ENCODE results near the gene TEDC2.

The TEDC2 gene

DNA sequence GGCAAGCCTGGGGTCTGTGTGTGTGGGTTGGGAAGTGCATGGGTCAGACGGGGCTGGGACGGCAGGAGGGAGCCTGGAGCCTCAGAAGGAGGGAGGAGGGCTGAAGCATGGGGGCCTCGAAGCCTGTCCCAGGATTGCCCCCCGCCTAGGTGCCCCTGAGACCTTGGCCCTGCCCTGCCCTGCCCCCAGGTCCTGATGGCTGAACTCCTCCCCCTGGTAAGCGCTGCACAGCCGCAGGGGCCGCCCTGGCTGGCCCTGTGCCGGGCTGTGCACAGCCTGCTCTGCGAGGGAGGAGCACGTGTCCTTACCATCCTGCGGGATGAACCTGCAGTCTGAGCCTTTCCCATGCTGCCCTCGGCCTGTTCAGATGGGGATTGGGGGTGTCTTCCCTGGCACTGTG is 4.4 kb downstream of the TEDC2 start:
- no peak for DNase-seq (ENCODE audit: extremely low read depth in 1 of 2, low read depth in 1 of 2)

GRCh38 chr16:2465653-2466415 is 5.9 kb downstream of the TEDC2 start:
- no peak for DNase-seq (ENCODE audit: extremely low read depth in 1 of 2, low read depth in 1 of 2)

DNA sequence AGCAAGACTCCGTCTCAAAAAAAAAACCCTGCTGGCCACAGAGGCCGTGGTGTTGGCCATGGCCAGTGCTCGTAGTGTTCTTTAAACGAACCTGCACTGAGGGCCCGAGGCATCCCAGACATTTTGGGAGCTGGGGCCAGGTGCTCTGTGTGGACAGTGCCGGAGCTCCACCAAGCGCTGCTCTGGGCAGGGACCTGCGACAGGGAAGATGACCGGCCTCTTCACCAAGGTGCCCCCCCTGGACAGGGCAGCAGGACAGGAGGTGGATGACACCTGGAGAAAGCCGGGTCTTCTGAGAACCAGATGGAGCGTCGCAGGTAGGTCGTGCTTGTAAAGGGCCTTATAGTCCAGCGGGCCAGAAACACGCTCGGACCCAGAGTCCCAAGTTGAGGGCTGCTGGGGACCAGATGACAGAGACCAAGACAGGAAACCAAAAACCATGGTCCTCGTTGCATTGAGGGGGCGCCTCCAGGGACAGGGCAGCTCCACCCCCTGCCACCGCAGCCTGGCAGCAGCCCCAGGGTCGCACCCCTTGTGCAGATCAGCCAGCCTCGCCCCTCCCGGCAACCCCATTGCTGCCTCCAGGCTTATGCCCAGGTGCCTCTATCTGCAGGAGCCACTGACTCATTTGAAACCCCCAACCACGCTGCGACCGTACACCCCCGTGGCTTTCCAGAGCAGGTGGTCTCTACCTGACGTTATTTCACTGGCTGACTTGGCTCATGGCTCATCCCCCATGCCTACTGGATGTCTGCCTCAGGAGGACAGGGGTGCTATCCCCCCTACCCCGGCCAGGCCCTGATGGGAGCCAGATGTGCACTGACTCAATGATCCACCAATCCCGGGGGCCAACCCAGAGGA is 7.0 kb downstream of the TEDC2 start:
- no peak for DNase-seq (ENCODE audit: extremely low read depth in 1 of 2, low read depth in 1 of 2)

DNA sequence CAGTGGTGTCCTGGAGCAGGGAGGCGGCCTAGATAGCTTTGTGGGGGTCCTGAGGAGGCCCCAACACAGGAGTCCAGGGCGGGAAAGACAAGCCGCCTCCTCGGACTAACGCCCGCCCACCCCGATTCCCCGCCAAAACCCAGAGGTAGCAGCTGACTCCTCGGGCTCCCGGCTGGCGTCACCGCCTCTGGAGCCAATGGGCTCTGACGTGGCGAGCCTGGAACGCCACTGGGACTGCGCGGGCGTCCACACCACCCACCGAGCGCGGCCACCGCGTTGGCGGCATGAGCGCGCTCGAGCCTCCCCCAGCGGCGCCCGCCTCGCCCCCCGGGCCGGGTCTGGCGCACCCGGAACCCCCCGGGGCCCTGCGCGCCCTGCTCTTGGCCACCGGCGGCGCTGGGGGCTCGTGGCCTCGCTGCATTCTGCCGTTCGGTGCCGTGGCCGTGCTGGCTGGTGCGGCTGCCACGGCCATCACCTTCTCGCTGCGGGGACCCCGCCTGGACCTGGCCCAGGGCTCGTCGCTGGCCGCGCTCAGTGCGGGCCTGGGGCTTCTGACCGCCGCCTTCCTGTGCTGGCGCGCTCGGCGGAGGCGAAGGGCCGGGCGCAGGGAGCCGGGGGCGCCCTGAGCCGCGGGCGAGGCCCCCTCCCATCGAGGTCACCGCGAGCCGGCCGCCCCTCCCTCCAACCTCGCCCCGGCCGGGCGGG is 7.8 kb downstream of the TEDC2 start:
- DNase-seq (ENCODE audit: extremely low read depth in 1 of 2, low read depth in 1 of 2), result no peak

GRCh38 chr16:2468233-2468724 is 8.4 kb downstream of the TEDC2 start:
- no peak for DNase-seq (ENCODE audit: extremely low read depth in 1 of 2, low read depth in 1 of 2)

- DNase-seq (ENCODE audit: extremely low read depth in 1 of 2, low read depth in 1 of 2), result no peak
These were observed 9.0 kb downstream of the TEDC2 start for GRCh38 chr16:2468725-2469398.

- no peak for DNase-seq (ENCODE audit: extremely low read depth in 1 of 2, low read depth in 1 of 2)
These were observed 9.7 kb downstream of the TEDC2 start for GRCh38 chr16:2469399-2470233.

DNA sequence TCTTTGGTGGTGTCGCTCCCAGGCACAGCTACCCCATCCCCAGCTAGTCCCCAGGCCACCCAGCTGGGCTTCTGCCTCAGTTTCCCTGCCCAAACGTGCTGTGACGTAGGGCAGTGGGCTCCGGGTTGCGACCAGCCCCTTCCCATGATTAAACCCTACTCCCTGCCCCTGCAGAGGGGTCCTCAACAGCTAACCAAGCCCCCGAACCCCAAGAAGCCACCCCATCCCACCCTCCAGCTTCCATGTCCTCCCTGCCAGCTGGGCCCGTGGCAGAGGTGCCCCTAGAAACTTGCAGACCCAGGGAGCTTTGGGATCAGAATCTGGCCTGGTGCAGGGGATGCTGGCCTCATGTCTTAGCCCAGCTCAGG is 10.3 kb downstream of the TEDC2 start:
- no peak for DNase-seq (ENCODE audit: extremely low read depth in 1 of 2, low read depth in 1 of 2)

- DNase-seq (ENCODE audit: extremely low read depth in 1 of 2, low read depth in 1 of 2), result no peak
These were observed 10.7 kb downstream of the TEDC2 start for GRCh38 chr16:2470603-2471015.

DNA sequence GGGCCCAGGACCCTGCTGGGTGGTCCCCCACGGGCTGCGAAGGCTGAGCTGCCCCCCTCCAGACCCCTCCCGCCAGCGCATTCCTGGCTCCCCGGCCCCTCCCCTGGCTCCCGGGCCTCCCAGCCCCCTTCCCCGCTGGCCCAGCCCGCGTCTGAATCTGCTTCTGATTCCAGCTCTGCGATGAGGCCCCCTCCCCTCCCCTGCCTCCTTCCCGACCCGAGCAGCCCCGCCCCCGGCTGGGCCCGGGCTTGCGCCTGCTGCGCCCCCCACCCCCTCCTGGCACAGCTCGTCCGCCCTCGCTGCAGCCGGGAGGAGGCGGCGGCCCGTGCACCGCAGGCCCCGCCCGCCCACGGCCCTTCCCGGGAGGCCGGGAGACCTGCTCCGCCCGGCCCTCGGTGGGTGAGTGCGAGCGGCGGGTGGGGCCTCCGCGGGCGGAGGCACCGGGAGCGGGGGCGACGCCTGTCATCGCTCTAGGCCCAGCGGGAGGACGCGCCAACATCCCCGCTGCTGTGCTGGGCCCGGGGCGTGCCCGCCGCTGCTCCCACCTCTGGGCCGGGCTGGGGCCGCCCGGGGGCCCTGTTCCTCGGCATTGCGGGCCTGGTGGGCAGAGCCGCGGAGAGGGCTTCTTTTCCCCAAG is 11.2 kb downstream of the TEDC2 start, which contains the start of gene NTN3:
Gene NTN3, plus strand, starts transcription at position 282 of the 637 bp plus-strand sequence. CDS start 405 bp downstream, outside the sequence.
- DNase-seq (ENCODE audit: extremely low read depth in 1 of 2, low read depth in 1 of 2), result no peak

- no peak for DNase-seq (ENCODE audit: extremely low read depth in 1 of 2, low read depth in 1 of 2)
These were observed 12.0 kb downstream of the TEDC2 start for GRCh38 chr16:2471653-2472487.

- no peak for DNase-seq (ENCODE audit: extremely low read depth in 1 of 2, low read depth in 1 of 2)
These were observed 12.6 kb downstream of the TEDC2 start for GRCh38 chr16:2472488-2472864.

DNA sequence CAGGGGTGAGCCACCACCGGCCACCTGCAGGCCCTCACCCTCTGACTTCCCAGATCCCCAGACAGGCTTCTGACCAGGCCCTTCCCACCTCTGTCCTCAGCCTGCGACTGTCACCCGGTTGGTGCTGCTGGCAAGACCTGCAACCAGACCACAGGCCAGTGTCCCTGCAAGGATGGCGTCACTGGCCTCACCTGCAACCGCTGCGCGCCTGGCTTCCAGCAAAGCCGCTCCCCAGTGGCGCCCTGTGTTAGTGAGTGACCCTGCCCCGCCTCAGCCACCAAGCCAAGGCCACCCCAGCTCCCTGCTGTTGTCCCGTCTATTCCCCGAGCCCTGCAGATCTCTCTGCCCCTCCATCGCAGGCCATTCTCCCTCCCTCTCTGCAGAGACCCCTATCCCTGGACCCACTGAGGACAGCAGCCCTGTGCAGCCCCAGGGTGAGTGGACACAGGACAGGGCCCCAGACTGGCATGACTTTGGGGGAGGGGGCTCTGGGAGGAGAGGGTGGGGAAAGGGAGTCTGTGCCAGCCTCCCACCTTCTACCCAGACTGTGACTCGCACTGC is 13.1 kb downstream of the TEDC2 start:
- no peak for DNase-seq (ENCODE audit: extremely low read depth in 1 of 2, low read depth in 1 of 2)

DNA sequence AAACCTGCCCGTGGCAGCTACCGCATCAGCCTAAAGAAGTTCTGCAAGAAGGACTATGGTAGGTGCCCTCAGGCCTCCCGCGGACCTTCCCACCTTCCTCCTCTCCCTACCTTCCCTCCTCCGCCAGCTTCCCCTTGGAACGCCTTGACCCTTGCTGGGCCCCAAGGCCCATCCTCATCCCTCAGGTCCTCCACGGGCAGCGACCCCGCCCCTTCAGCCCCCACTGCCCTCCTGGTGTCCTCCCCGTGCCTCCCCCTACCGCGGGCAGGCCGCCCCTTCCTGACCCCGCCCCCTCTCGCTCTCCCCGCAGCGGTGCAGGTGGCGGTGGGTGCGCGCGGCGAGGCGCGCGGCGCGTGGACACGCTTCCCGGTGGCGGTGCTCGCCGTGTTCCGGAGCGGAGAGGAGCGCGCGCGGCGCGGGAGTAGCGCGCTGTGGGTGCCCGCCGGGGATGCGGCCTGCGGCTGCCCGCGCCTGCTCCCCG is 13.6 kb downstream of the TEDC2 start:
- DNase-seq (ENCODE audit: extremely low read depth in 1 of 2, low read depth in 1 of 2), result no peak

DNA sequence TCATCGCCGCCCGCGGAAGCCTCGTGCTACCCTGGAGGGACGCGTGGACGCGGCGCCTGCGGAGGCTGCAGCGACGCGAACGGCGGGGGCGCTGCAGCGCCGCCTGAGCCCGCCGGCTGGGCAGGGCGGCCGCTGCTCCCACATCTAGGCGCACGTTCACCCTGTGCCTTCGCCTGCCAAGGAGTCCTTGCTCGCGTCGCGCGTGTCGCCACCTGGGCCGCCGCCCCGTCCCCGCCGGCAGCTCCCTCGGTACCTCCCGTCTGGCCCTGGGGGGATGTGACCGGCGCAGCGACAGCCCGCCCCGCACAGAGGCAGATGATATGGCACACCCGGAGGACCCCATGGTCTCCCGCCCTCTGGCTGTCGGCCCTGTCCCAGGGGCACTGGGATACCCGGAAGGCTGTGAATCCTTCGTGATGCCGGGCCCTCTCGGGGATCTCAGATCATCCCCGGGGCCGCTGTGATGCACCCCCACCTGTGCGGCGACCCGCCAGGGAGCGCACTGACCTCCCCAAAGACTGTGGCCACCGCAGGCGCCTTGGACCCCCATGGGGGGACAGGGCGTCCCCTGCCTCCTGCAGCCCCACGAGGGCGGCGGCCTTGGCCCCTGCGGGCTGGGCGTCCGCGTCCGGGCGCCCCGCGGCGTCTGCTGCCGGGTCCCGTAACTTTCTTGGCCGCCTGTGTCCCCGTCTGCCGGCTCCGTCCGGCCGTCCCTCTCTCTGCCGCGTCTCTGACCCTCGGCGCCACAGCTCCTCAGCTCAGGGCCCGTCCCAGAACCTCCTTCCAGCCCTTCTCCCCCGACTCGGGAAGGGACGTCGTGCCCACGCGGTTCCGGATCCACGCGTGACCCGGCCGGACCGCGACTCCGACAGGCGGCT is 14.3 kb downstream of the TEDC2 start:
- no peak for DNase-seq (ENCODE audit: extremely low read depth in 1 of 2, low read depth in 1 of 2)

DNA sequence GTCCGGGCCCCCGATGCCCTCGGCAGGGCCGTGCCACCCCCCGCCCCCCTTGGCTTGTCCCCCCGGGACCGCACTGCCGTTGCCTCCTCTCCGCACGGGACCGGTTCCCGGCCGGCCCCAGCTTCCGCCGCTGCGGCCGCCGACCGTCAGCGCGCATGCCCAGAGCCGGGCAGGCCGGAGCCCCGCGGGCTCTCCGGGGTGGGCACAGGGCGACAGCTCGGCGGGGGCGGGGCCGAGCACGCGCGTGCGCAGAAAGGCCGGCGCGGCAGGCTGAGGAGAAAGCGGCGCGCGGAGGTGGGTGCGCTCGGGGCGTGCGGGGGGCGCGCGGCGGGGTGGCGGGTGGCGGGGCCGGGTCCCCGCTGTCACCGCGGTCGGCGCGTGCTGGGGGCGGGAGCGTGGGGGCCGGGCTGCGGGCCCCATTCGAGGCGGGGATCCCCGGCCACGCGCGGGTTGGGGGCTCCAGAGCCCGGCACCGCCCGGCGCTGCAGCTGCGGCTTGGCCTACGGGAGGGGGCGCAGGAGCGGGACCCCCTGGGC is 15.0 kb downstream of the TEDC2 start, which contains the start of gene TBC1D24:
Gene TBC1D24, plus strand, starts transcription at position 251 of the 536 bp plus-strand sequence. CDS start 21,022 bp downstream, outside the sequence.
- DNase-seq (ENCODE audit: extremely low read depth in 1 of 2, low read depth in 1 of 2), result peak; percentile 71 to 77
